ENCODE results near the gene KLHL29.

The KLHL29 gene

DNA sequence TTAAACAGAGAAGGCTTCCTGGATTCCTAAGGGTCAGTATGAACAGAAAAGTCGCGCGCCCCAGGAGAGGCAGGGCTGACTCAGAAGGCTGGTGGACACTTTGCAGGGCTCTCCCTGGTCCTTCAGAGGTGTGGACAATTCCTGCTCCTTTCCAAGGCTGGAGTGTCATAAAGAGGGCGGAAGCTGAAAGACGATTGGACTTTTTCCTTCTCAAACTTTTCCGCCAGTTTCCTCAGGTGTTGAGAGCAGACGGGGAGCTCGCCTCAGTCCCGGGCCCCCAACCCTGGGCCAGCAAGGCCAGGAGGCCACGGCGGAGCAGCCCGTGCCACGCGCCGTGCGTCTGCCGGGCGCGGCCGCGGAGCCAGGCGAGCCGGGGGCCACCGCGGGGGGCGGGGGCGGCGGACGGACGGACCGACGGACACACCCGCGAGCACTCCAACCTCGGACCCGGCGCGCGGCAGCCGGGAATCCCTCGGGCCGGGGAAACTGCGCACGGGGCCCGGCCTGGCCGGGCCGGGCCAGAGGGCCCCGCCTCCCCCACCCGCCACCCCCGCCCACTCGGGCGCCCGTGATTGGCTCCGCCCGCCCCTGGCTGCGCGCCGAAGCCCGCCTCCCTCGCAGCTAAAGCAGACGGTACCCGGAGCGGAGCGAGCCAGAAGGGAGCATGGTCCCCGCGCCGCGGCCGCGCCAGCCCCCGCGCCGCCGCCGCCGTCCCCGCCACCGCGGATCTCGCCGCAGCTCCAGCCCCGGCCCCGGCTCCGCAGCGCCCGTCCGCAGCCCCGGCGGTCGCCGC, at the start of gene KLHL29:
Gene KLHL29, plus strand, starts transcription at position 629 of the 793 bp plus-strand sequence. CDS start 177,018 bp downstream, outside the sequence.
- Histone ChIP-seq H3K36me3 (replicated peaks; ENCODE audit: insufficient read depth, low read length) (no peaks in the 10 kb centered on the region), H3K9ac (ENCODE audit: low read length) (no peak within 1 kb of the TSS), H3F3A (ENCODE audit: insufficient read depth, low read length) (peaks cover 3% of the 10 kb centered on the region; the same call in 1 of the 2 replicates), H3K27ac (ENCODE audit: low read length) (no peak within 1 kb of the TSS), H4K20me1 (ENCODE audit: insufficient read depth, low read length) (no peaks in the 10 kb centered on the region), H3K79me2 (ENCODE audit: low read length) (no peaks in the 10 kb centered on the region), H3K4me2 (ENCODE audit: low read depth, low read length) (peak within 1 kb of the TSS; percentile 63), H3K4me3 (ENCODE audit: low read length) (peak within 1 kb of the TSS; percentile 51; the same call in 1 of the 2 replicates), H3K9me2 (replicated peaks; ENCODE audit: insufficient read depth, low read length) (no peaks in the 10 kb centered on the region), H2AFZ (ENCODE audit: low read length) (no peak within 1 kb of the TSS), H3K27me3 (replicated peaks; ENCODE audit: insufficient read depth, low read length) (peaks cover 57% of the 10 kb centered on the region), H3K9me3 (replicated peaks; ENCODE audit: insufficient read depth, low read length) (no peaks in the 10 kb centered on the region), H3K4me1 (ENCODE audit: low read length) (peaks cover 13% of the 10 kb centered on the region)
- TF ChIP-seq EZH2 (optimal IDR thresholded peaks at IDR 0.05; ENCODE audit: low read depth, low read length) (no peak), EZH2phosphoT487 (IDR thresholded peaks at IDR 0.05; ENCODE audit: low read length) (no peak)
- TF ChIP-seq, protein P1, sequence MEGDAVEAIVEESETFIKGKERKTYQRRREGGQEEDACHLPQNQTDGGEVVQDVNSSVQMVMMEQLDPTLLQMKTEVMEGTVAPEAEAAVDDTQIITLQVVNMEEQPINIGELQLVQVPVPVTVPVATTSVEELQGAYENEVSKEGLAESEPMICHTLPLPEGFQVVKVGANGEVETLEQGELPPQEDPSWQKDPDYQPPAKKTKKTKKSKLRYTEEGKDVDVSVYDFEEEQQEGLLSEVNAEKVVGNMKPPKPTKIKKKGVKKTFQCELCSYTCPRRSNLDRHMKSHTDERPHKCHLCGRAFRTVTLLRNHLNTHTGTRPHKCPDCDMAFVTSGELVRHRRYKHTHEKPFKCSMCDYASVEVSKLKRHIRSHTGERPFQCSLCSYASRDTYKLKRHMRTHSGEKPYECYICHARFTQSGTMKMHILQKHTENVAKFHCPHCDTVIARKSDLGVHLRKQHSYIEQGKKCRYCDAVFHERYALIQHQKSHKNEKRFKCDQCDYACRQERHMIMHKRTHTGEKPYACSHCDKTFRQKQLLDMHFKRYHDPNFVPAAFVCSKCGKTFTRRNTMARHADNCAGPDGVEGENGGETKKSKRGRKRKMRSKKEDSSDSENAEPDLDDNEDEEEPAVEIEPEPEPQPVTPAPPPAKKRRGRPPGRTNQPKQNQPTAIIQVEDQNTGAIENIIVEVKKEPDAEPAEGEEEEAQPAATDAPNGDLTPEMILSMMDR (IDR thresholded peaks at IDR 0.05; ENCODE audit: low read length), result no peak
- peak; percentile 63 for DNase-seq

- H4K20me1 ChIP-seq (ENCODE audit: insufficient read depth, low read length), result no peaks in the 10 kb centered on the region
- no peak overlapping the region for H3K9ac ChIP-seq (ENCODE audit: low read length)
- no peaks in the 10 kb centered on the region for H3K79me2 ChIP-seq (ENCODE audit: low read length)
- no peaks in the 10 kb centered on the region for H3K36me3 ChIP-seq (replicated peaks; ENCODE audit: insufficient read depth, low read length)
- no peaks in the 10 kb centered on the region for H3K9me2 ChIP-seq (replicated peaks; ENCODE audit: insufficient read depth, low read length)
- no peak for DNase-seq
- no peaks in the 10 kb centered on the region for H3K27me3 ChIP-seq (replicated peaks; ENCODE audit: insufficient read depth, low read length)
- no peak overlapping the region for H3K4me2 ChIP-seq (ENCODE audit: low read depth, low read length)
- H3K9me3 ChIP-seq (replicated peaks; ENCODE audit: insufficient read depth, low read length), result no peaks in the 10 kb centered on the region
- no peaks in the 10 kb centered on the region for H3K4me1 ChIP-seq (ENCODE audit: low read length)
- no peaks in the 10 kb centered on the region for H3F3A ChIP-seq (ENCODE audit: insufficient read depth, low read length)
- TF ChIP-seq EZH2phosphoT487 (IDR thresholded peaks at IDR 0.05; ENCODE audit: low read length), result no peak
- no peak for TF ChIP-seq EZH2 (optimal IDR thresholded peaks at IDR 0.05; ENCODE audit: low read depth, low read length)
- TF ChIP-seq, protein P1 (IDR thresholded peaks at IDR 0.05; ENCODE audit: low read length), result no peak
- no peak overlapping the region for H2AFZ ChIP-seq (ENCODE audit: low read length)
- H3K4me3 ChIP-seq (ENCODE audit: low read length), result no peak overlapping the region
- no peak overlapping the region for H3K27ac ChIP-seq (ENCODE audit: low read length)
These were observed 49.4 kb upstream of the KLHL29 start for GRCh38 chr2:23335550-23335949.

DNA sequence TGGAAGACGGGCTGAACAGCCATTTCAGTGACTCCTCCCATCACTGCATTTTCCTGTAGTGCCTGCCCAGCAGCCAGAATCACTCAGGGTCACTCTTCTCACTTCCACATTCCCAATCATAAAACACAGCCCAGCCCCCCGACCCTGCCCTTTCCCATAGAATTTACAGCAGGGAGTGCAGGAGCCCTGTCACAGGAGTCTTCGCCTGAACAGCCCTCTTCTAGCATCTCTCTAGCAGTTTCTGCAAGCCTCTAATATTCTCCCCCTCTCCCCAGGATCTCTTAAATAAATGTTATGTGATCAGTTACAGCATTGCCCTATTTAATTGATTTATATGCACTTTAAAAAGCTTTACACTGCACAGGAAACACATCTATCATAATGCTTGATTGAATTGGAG, 42.9 kb upstream of the KLHL29 start:
- Histone ChIP-seq H3K4me1 (ENCODE audit: low read length) (no peaks in the 10 kb centered on the region), H3K9me2 (replicated peaks; ENCODE audit: insufficient read depth, low read length) (no peaks in the 10 kb centered on the region), H3K9me3 (replicated peaks; ENCODE audit: insufficient read depth, low read length) (no peaks in the 10 kb centered on the region), H2AFZ (ENCODE audit: low read length) (no peak overlapping the region), H3K36me3 (replicated peaks; ENCODE audit: insufficient read depth, low read length) (no peaks in the 10 kb centered on the region), H3F3A (ENCODE audit: insufficient read depth, low read length) (no peaks in the 10 kb centered on the region), H3K4me2 (ENCODE audit: low read depth, low read length) (no peak overlapping the region), H3K9ac (ENCODE audit: low read length) (no peak overlapping the region), H3K27ac (ENCODE audit: low read length) (no peak overlapping the region), H3K27me3 (replicated peaks; ENCODE audit: insufficient read depth, low read length) (no peaks in the 10 kb centered on the region), H3K4me3 (ENCODE audit: low read length) (no peak overlapping the region), H3K79me2 (ENCODE audit: low read length) (no peaks in the 10 kb centered on the region), H4K20me1 (ENCODE audit: insufficient read depth, low read length) (no peaks in the 10 kb centered on the region)
- no peak for DNase-seq
- TF ChIP-seq EZH2 (optimal IDR thresholded peaks at IDR 0.05; ENCODE audit: low read depth, low read length) (no peak), EZH2phosphoT487 (IDR thresholded peaks at IDR 0.05; ENCODE audit: low read length) (no peak)
- TF ChIP-seq, protein P1 (IDR thresholded peaks at IDR 0.05; ENCODE audit: low read length), result no peak
